OCI-LY1 (cell line): ENCODE data around the gene EVC2.

Source experiments
- H2AFZ ChIP-seq: fragments of 200-600 bp; sonication (generic), shearing (Covaris generic); 2 replicates; pipeline ENCODE4 v1.6.0; 2014; ENCODE audit warnings: antibody characterized with exemption, mild to moderate bottlenecking, low read length
- H3F3A ChIP-seq: fragments of 200-600 bp; sonication (generic), shearing (Covaris generic); 2 replicates; pipeline ENCODE4 v1.6.0; 2014; ENCODE audit warnings: mild to moderate bottlenecking, antibody characterized with exemption, low read length, moderate library complexity; ENCODE audit not compliant: insufficient read depth
- H3K27ac ChIP-seq: fragments of 200-600 bp; sonication (generic); 2 replicates; pipeline ENCODE4 v1.5.1; 2014; ENCODE audit warnings: low read length, mixed run types, mild to moderate bottlenecking, low read depth; ENCODE audit not compliant: poor library complexity, severe bottlenecking
- H3K27me3 ChIP-seq: fragments of 200-600 bp; sonication (generic); 2 replicates; pipeline ENCODE4 v1.6.0; 2014; ENCODE audit warnings: antibody characterized with exemption, mild to moderate bottlenecking, low read length, moderate library complexity; ENCODE audit not compliant: insufficient read depth
- H3K36me3 ChIP-seq: fragments of 200-600 bp; sonication (generic); 2 replicates; pipeline ENCODE4 v1.6.1; 2014; ENCODE audit warnings: mild to moderate bottlenecking, antibody characterized with exemption, low read length, moderate library complexity, mixed read lengths; ENCODE audit not compliant: insufficient read depth
- H3K4me1 ChIP-seq: fragments of 200-600 bp; sonication (generic); 2 replicates; pipeline ENCODE4 v1.5.1; 2014; ENCODE audit warnings: mild to moderate bottlenecking, low read length, moderate library complexity; ENCODE audit not compliant: insufficient read depth, severe bottlenecking
- H3K4me2 ChIP-seq: fragments of 200-600 bp; sonication (generic), shearing (Covaris generic); 2 replicates; pipeline ENCODE4 v1.6.1; 2014; ENCODE audit warnings: low read length
- H3K4me3 ChIP-seq: fragments of 200-600 bp; sonication (generic); 2 replicates; pipeline ENCODE4 v1.5.1; 2014; ENCODE audit warnings: low read length, low read depth, mild to moderate bottlenecking, mixed read lengths; ENCODE audit not compliant: poor library complexity, severe bottlenecking
- H3K79me2 ChIP-seq: fragments of 200-600 bp; shearing (Covaris generic); 2 replicates; pipeline ENCODE4 v1.6.1; 2016; ENCODE audit warnings: mixed run types, low read length, mixed read lengths; ENCODE audit not compliant: insufficient read depth
- H3K9ac ChIP-seq: fragments of 200-600 bp; sonication (generic), shearing (Covaris generic); 2 replicates; pipeline ENCODE4 v1.6.1; 2014; ENCODE audit warnings: mild to moderate bottlenecking, low read length, mixed read lengths
- H3K9me2 ChIP-seq: fragments of 200-600 bp; sonication (generic), shearing (Covaris generic); 2 replicates; pipeline ENCODE4 v1.6.1; 2014; ENCODE audit warnings: low read depth, mild to moderate bottlenecking, low read length, mixed read lengths
- H3K9me3 ChIP-seq: fragments of 200-600 bp; shearing (Covaris generic); 2 replicates; pipeline ENCODE4 v1.6.1; 2014; ENCODE audit warnings: low read length, mixed read lengths
- H4K20me1 ChIP-seq: fragments of 200-600 bp; sonication (generic), shearing (Covaris generic); 2 replicates; pipeline ENCODE4 v1.6.0; 2016; ENCODE audit warnings: mild to moderate bottlenecking, low read length; ENCODE audit not compliant: insufficient read depth
- CTCF ChIP-seq: fragments of 200-600 bp; sonication (generic), shearing (Covaris generic); IDR thresholded peaks from 2 replicates; pipeline ENCODE4 v1.5.1; 2017; ENCODE audit warnings: mild to moderate bottlenecking, antibody characterized with exemption, low read length, moderate library complexity, mixed read lengths
- EZH2 ChIP-seq: fragments of 200-600 bp; sonication (generic), shearing (Covaris generic); IDR thresholded peaks from 2 replicates; pipeline ENCODE4 v1.8.0; 2017; ENCODE audit warnings: borderline replicate concordance, mixed run types, mild to moderate bottlenecking, antibody characterized with exemption, low read length, moderate library complexity, mixed read lengths

Gene EVC2

GRCh38 chr4:5715357-5715756, 7.0 kb upstream of the EVC2 start:
- Histone ChIP-seq H3K9ac (no peak overlapping the region), H3K4me1 (peaks cover 32% of the 10 kb centered on the region), H3K27ac (no peak overlapping the region), H4K20me1 (no peaks in the 10 kb centered on the region), H3K9me3 (no peaks in the 10 kb centered on the region), H2AFZ (no peak overlapping the region), H3F3A (no peaks in the 10 kb centered on the region), H3K4me2 (no peak overlapping the region), H3K79me2 (no peaks in the 10 kb centered on the region), H3K4me3 (no peak overlapping the region), H3K9me2 (no peaks in the 10 kb centered on the region), H3K27me3 (no peaks in the 10 kb centered on the region), H3K36me3 (peaks cover 7% of the 10 kb centered on the region)
- TF ChIP-seq EZH2 = no peak
- TF ChIP-seq CTCF = no peak

- Histone ChIP-seq H3K9me2 (no peaks in the 10 kb centered on the region), H3K4me2 (no peak overlapping the region), H3K9ac (no peak overlapping the region), H3K9me3 (no peaks in the 10 kb centered on the region), H2AFZ (no peak overlapping the region), H3K27me3 (no peaks in the 10 kb centered on the region), H3K4me3 (no peak overlapping the region), H3K4me1 (peaks cover 38% of the 10 kb centered on the region), H4K20me1 (no peaks in the 10 kb centered on the region), H3F3A (no peaks in the 10 kb centered on the region), H3K79me2 (no peaks in the 10 kb centered on the region), H3K36me3 (peaks cover 4% of the 10 kb centered on the region; the same call in 1 of the 2 replicates), H3K27ac (no peak overlapping the region)
- TF ChIP-seq EZH2 (no peak), CTCF (no peak)
These were observed 5.5 kb upstream of the EVC2 start for GRCh38 chr4:5713861-5714260.

- Histone ChIP-seq H3K79me2 (no peaks in the 10 kb centered on the region), H3K27ac (no peak overlapping the region), H3K9me2 (no peaks in the 10 kb centered on the region), H3K9ac (no peak overlapping the region), H4K20me1 (no peaks in the 10 kb centered on the region), H2AFZ (no peak overlapping the region), H3K4me3 (peak overlapping the region; percentile 74), H3K36me3 (peaks cover 4% of the 10 kb centered on the region; the same call in 1 of the 2 replicates), H3F3A (no peaks in the 10 kb centered on the region), H3K9me3 (no peaks in the 10 kb centered on the region), H3K4me1 (peaks cover 41% of the 10 kb centered on the region), H3K27me3 (no peaks in the 10 kb centered on the region), H3K4me2 (peak overlapping the region; percentile 95; the same call in 1 of the 2 replicates)
- TF ChIP-seq EZH2 (no peak), CTCF (no peak)
These were observed 4.6 kb upstream of the EVC2 start for GRCh38 chr4:5712931-5713330.
